Suprapubic skin (tissue), 4 donors: ENCODE measurements around the gene NLE1. TPM values are rescaled to one million over a fixed set of nuclear protein-coding genes. Genes with fewer than 3 reads are reported as not detected.

Source experiments
- DNase-seq, 2 donors: peaks; one replicate each; pipeline ENCODE4 v3.0.0-alpha.2; 2019; ENCODE audit warnings: low spot score in 2 of 2
- H3K27ac ChIP-seq: fragments of 200-600 bp; sonication (generic); one replicate; pipeline ENCODE4 v1.5.1; 2019
- H3K27me3 ChIP-seq: fragments of 200-600 bp; sonication (generic); one replicate; pipeline ENCODE4 v1.5.1; 2019
- H3K36me3 ChIP-seq: fragments of 200-600 bp; sonication (generic); one replicate; pipeline ENCODE4 v1.5.1; 2019
- H3K4me1 ChIP-seq: fragments of 200-600 bp; sonication (generic); one replicate; pipeline ENCODE4 v1.5.1; 2019
- H3K4me3 ChIP-seq: fragments of 200-600 bp; sonication (generic); one replicate; pipeline ENCODE4 v1.5.1; 2019; ENCODE audit warnings: mild to moderate bottlenecking
- H3K9me3 ChIP-seq: fragments of 200-600 bp; sonication (generic); one replicate; pipeline ENCODE4 v1.5.1; 2019
- EP300 ChIP-seq: sonication (generic); formaldehyde crosslinking; IDR thresholded peaks from one replicate; pipeline ENCODE4 v1.6.1; 2017; ENCODE audit warnings: antibody characterized with exemption
- POLR2A ChIP-seq, 2 donors: fragments of 450-650 bp; IDR thresholded peaks; one replicate each; pipeline ENCODE4 v1.6.1; 2017; ENCODE audit warnings: antibody characterized with exemption in 2 of 2, mild to moderate bottlenecking in 2 of 2, moderate library complexity in 2 of 2
- POLR2AphosphoS5 ChIP-seq, 3 donors: sonication (generic); formaldehyde crosslinking; IDR thresholded peaks; one replicate each; pipeline ENCODE4 v1.6.1; 2017; ENCODE audit warnings: antibody characterized with exemption in 3 of 3
- WGBS: methylation state at CpG from one replicate; pipeline ENCODE4 v1.1.5; 2018; 5-methylcytosine and 5-hydroxymethylcytosine counted together
- total RNA-seq, 4 donors: library from RNA; depleted of rRNA; stranded (reverse); fragments of >200 nt; gene quantifications; one replicate each; pipeline ENCODE4 v1.1.0, GENCODE V29; 2016
- TF ChIP-seq, protein P1 (sequence below), 2 donors: fragments of 200-600 bp in 1 of 2; fragments of 450-650 bp in 1 of 2; sonication (generic) in 1 of 2; IDR thresholded peaks; one replicate each; pipeline ENCODE4 v1.5.1; 2016 to 2019; ENCODE audit warnings: antibody characterized with exemption in 2 of 2, mild to moderate bottlenecking in 1 of 2, moderate library complexity in 1 of 2

The NLE1 gene
- total RNA-seq, 4 donors from 2014 or later, result 16.1 to 24.7 (median 20.1) TPM

GRCh38 chr17:35167666-35168065 lies 25.6 kb upstream of the NLE1 start:
- WGBS, result 64% methylated on average over 1 of the region's 1 CpG
- no peak overlapping the region for H3K4me3 ChIP-seq
- H3K27ac ChIP-seq, result no peak overlapping the region
- no peaks in the 10 kb centered on the region for H3K36me3 ChIP-seq
- peaks cover 7% of the 10 kb centered on the region for H3K27me3 ChIP-seq
- no peaks in the 10 kb centered on the region for H3K9me3 ChIP-seq
- DNase-seq, result no peak
- TF ChIP-seq, protein P1, sequence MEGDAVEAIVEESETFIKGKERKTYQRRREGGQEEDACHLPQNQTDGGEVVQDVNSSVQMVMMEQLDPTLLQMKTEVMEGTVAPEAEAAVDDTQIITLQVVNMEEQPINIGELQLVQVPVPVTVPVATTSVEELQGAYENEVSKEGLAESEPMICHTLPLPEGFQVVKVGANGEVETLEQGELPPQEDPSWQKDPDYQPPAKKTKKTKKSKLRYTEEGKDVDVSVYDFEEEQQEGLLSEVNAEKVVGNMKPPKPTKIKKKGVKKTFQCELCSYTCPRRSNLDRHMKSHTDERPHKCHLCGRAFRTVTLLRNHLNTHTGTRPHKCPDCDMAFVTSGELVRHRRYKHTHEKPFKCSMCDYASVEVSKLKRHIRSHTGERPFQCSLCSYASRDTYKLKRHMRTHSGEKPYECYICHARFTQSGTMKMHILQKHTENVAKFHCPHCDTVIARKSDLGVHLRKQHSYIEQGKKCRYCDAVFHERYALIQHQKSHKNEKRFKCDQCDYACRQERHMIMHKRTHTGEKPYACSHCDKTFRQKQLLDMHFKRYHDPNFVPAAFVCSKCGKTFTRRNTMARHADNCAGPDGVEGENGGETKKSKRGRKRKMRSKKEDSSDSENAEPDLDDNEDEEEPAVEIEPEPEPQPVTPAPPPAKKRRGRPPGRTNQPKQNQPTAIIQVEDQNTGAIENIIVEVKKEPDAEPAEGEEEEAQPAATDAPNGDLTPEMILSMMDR (IDR thresholded peaks at IDR 0.05), result no peak
- TF ChIP-seq POLR2A (IDR thresholded peaks at IDR 0.05) (no peak), POLR2AphosphoS5 (IDR thresholded peaks at IDR 0.05) (no peak), EP300 (no peak)
- H3K4me1 ChIP-seq, result peaks cover 5% of the 10 kb centered on the region

DNA sequence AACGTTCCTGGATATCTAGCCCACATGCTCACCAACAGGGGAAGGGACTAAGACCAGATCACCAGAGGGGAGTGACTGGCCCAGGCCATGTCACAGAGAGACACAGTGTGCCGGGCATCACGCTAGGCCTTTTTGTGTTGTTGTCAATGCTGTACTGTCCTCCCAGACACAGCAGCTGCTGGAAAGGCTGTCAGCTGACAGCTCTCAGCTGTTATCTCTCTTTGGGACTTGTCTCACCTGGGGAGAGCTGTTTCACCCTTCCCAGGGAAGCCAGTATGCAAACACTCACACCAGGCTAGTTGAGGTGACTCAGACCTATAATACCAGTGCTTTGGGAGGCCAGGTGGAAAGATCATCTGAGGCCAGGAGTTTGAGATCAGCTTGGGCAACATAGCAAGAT lies 24.9 kb upstream of the NLE1 start:
- Histone ChIP-seq H3K36me3 (no peaks in the 10 kb centered on the region), H3K27ac (no peak overlapping the region), H3K27me3 (peaks cover 10% of the 10 kb centered on the region), H3K9me3 (no peaks in the 10 kb centered on the region), H3K4me3 (no peak overlapping the region), H3K4me1 (peaks cover 5% of the 10 kb centered on the region)
- WGBS, result 63% methylated on average over 2 of the region's 3 CpGs
- DNase-seq, result no peak
- TF ChIP-seq POLR2A (IDR thresholded peaks at IDR 0.05), result no peak
- TF ChIP-seq POLR2AphosphoS5 (IDR thresholded peaks at IDR 0.05), result no peak
- TF ChIP-seq, protein P1 (IDR thresholded peaks at IDR 0.05), result no peak
- TF ChIP-seq EP300, result no peak

DNA sequence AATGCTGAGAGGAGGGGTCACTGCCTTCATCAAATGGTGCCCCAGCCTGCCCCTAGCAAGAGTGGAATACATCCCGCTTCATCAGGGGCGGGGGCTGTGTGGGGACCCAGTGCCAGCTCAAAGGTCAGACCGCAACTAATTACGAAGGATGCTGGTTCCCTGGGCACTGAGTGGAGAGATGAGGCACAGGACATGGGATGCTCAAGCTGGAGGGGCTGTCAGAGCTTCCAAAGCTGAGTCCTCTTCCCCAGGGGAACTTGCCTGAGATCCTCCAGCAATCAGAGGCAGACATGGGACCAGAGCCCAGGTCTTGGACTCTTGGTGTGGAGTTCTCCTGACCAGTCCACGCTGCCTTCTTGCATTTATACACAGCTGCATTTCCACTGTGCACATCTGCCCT lies 24.4 kb upstream of the NLE1 start:
- DNase-seq, result no peak
- TF ChIP-seq POLR2A (IDR thresholded peaks at IDR 0.05), result no peak
- no peak for TF ChIP-seq POLR2AphosphoS5 (IDR thresholded peaks at IDR 0.05)
- TF ChIP-seq, protein P1 (IDR thresholded peaks at IDR 0.05), result no peak
- no peak for TF ChIP-seq EP300
- no peak overlapping the region for H3K4me3 ChIP-seq
- H3K9me3 ChIP-seq, result no peaks in the 10 kb centered on the region
- H3K36me3 ChIP-seq, result no peaks in the 10 kb centered on the region
- no peak overlapping the region for H3K27ac ChIP-seq
- peaks cover 10% of the 10 kb centered on the region for H3K27me3 ChIP-seq
- peaks cover 3% of the 10 kb centered on the region for H3K4me1 ChIP-seq
- whole genome bisulfite sequencing, result 52% methylated on average over 5 of the region's 5 CpGs

- Histone ChIP-seq H3K4me1 (no peaks in the 10 kb centered on the region), H3K4me3 (no peak overlapping the region), H3K27me3 (peaks cover 10% of the 10 kb centered on the region), H3K36me3 (no peaks in the 10 kb centered on the region), H3K27ac (no peak overlapping the region), H3K9me3 (no peaks in the 10 kb centered on the region)
- no peak for TF ChIP-seq POLR2AphosphoS5 (IDR thresholded peaks at IDR 0.05)
- no peak for DNase-seq
- WGBS, result 70% methylated on average over 5 of the region's 5 CpGs
Measured at GRCh38 chr17:35164716-35165115, 22.6 kb upstream of the NLE1 start.

DNA sequence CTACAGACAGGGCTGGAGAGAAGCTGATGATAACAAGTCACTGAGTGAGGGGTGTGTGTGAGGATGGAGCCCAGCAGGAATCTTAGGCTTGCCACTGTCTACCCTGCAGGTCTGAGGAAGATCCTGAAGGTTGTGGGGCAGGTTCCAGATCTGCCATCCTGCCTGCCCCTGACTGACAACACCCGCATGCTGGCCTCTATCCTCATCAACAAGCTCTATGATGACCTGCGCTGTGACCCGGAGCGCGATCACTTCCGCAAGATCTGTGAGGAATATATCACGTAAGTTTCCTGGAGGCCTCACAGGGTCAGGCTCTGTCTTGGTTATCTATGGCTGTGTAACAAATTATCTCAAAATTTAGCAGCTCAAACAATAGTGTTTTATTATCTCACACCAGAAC lies 21.8 kb upstream of the NLE1 start:
- peaks cover 10% of the 10 kb centered on the region for H3K27me3 ChIP-seq
- no peak for DNase-seq
- WGBS, result 94% methylated on average over 7 of the region's 7 CpGs
- no peaks in the 10 kb centered on the region for H3K9me3 ChIP-seq
- no peak overlapping the region for H3K4me3 ChIP-seq
- no peak for TF ChIP-seq POLR2A (IDR thresholded peaks at IDR 0.05)
- TF ChIP-seq EP300, result no peak
- no peak for TF ChIP-seq POLR2AphosphoS5 (IDR thresholded peaks at IDR 0.05)
- TF ChIP-seq, protein P1 (IDR thresholded peaks at IDR 0.05), result no peak
- H3K4me1 ChIP-seq, result no peaks in the 10 kb centered on the region
- no peak overlapping the region for H3K27ac ChIP-seq
- no peaks in the 10 kb centered on the region for H3K36me3 ChIP-seq

DNA sequence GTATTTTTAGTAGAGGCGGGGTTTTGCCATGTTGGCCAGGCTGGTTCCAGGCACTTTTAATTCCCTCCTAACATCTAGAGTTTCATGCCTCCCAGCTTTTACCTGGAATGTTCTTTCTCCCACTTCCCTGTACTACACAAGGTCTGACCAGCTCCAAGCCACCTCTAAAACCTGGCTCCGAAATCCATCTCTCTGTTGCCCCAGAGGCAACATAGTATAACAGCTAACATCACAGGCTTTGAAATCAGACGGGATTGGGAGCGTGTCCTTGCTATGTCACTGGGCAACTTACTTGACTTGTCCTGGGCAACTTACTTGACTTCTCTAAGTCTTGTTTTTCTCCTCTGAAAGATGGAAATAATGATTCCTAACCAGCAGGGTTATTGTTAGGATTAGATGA lies 20.7 kb upstream of the NLE1 start:
- no peak for DNase-seq
- no peak for TF ChIP-seq POLR2AphosphoS5 (IDR thresholded peaks at IDR 0.05)
- TF ChIP-seq EP300, result no peak
- TF ChIP-seq, protein P1 (IDR thresholded peaks at IDR 0.05), result no peak
- no peak for TF ChIP-seq POLR2A (IDR thresholded peaks at IDR 0.05)
- Histone ChIP-seq H3K27me3 (peaks cover 10% of the 10 kb centered on the region), H3K27ac (no peak overlapping the region), H3K4me3 (no peak overlapping the region), H3K4me1 (no peaks in the 10 kb centered on the region), H3K9me3 (no peaks in the 10 kb centered on the region), H3K36me3 (no peaks in the 10 kb centered on the region)
- 83% methylated on average over 4 of the region's 4 CpGs for whole genome bisulfite sequencing
